Limb (tissue), 2 donors: ENCODE measurements around the gene SDK1.
"Not testable (repeated sequence)": the region's sequence is repeated elsewhere in the genome, so short reads cannot be mapped to it uniquely, and the experiment has no call there.

ENCODE experiments used
- DNase-seq, 2 donors: peaks; one replicate each; pipeline ENCODE4 v3.0.0-alpha.2; 2016; ENCODE audit errors: extremely low spot score in 2 of 2

SDK1 gene

DNA sequence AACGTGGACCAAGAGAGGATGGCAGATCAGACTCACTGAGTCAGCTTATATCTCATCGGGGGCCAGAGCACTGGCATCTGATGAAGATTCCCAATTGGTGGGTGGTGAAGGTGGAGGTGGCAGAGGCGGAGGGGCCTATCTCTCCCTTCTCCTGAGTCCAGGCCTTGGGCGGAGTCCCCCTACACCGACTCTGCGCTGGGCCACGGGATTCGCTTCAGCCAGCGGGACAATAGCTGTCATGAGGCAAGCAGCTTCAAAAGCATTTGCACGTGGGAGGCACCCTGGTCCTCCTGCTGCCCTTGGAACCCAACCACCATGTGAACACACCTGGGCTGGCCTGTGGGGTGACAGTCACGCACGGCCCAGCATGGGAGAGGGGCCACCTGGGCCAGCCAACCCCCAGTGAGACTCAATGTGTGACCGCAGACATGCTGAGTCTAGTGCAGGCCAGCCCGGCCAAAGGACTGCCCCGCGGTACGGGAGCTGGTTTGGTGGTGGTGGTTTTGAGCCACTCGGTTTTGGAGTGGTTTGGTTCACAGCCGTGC, 914.2 kb downstream of the SDK1 start:
- DNase-seq = no peak

DNA sequence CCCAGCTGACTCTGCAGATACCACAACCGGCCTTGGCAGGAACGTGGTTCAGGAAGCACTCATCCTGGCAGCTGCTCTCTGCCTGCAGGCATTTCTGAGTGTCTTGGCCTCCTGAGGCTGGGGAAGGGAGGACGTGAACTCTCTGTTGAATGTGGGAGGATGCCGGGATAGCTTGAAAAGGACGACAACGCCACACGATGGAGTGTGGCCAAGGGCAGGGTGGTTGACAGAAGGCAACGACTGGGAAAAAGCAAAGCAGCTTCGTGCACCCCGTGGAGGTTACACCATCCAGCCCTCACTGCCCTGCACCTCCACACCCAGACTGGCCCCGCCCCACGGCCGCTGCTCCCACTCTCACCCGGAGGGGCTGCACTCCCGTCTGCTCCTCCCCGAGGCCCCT, 915.0 kb downstream of the SDK1 start:
- peak in 1 of 2 donors; percentile 18 for DNase-seq

GRCh38 chr7:4217126-4217660, 916.1 kb downstream of the SDK1 start:
- DNase-seq = not testable (repeated sequence)

DNA sequence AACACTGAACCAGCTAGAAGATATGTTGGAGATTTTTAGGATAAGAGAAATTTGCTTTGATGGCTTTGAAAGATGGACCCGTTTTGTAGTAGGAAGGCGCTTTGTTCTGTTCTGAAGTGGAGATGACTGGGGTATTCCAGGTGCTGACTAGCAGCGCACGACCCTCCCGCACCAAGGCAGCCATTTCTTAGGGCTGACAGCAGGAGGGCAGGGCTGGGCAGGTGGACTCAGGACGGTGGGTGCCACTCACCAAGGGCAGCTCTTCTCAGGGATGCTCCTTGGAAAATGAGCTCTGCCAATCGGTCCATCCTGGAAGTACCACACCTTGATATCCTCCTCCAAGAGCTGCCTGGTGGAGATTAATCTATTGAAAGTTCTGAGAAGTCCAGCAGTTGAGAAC, 917.4 kb downstream of the SDK1 start:
- no peak for DNase-seq

- no peak for DNase-seq
Observed at GRCh38 chr7:4220011-4220410, 919.0 kb downstream of the SDK1 start.

DNA sequence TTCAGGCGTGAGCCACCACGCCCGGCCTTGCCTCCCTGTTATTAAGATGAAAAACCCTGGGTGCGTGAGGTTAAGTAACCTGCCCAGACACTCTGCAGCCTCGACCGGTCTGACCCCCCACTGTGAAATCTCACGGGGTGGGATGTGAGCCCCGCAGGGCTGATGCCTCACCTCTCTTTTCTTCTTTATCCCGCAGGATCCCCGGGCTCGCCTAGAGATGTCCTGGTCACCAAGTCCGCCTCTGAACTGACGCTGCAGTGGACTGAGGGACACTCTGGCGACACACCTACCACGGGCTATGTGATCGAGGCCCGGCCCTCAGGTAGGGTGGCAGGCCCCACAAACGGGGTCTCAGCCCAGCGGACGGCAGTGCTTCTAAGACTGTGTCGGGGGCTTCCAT, 920.0 kb downstream of the SDK1 start:
- DNase-seq = no peak

DNA sequence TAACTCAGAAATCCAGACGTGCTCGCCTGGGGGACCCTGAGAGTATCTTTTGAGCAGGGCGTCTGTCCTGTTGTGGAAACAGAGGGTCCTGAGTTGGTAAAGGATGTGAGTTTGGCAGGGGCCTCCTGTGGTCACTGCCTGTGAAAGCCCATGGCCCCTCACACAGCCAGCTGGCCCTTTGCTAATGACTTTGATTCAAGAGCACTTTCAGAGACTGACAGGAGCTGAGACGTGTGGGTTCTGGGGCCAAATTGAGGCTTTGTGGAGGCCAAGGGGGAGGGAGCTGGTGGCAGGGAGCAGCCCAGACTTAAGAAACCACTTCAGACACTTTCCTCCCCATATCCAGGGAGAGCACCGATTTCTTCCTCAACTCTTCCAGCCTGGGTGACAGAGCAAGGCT, 921.6 kb downstream of the SDK1 start:
- DNase-seq = no peak

DNA sequence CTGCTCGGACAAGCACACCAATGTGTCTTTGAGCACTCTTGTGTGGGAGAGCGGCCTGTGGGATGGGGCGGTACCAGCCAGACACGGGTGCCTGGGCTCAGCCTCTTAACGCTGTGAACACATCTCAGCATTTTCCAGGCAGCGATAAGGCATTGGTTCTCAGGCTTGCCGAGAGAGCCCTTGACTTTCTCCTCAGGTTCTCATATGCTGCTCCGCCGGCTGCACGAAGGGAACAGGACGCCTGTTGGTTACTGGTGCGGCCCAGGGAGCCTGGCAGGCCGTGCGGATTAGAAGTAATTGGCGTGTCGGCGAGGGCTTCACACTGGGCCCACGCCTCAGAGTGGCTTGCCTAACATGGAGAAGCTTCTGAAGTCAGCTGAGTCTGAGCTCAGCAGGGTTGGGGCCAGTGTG, 924.3 kb downstream of the SDK1 start:
- DNase-seq = no peak

GRCh38 chr7:4225881-4226523, 925.0 kb downstream of the SDK1 start:
- DNase-seq = no peak

DNA sequence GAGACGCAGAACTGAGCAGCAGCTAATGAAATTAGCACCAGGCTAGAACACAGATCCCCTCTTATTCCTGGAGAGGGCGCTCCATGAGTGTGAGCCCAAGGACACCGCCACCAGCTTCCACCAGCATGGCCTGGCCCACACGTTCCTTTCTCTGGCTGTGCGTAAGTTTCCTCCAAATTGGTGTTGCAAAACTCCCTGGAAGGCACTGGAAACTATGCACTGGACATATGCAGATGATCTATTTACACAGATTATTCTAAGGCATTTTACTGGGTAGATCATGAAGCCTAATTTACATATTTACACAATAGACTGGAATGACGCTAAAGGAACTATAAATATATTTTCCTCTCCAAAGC, 925.5 kb downstream of the SDK1 start:
- DNase-seq = no peak

- DNase-seq = peak; percentile 64 to 69
Observed at GRCh38 chr7:4227105-4228010, 926.3 kb downstream of the SDK1 start.

DNA sequence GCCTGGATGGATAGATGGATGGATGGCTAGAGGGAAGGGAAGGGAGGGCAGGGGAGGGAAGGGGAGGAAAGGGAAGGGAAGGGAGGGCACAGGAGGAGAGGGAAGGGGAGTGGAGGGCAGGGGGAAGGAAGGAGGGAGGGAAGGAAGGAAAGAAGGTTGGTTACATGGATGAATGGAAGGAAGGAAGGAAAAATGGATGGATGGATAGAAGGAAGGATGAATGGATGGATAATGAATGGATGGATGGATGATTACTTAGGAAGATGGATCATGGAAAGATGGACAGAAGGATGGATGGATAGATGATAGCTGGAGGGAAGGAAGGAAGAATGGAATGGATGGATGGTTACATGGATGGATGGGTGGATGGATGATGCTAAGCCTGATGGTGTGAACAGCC, 929.3 kb downstream of the SDK1 start:
- DNase-seq = no peak

GRCh38 chr7:4233146-4233545, 932.1 kb downstream of the SDK1 start:
- no peak for DNase-seq

- no peak for DNase-seq
Observed at GRCh38 chr7:4233621-4234497, 932.8 kb downstream of the SDK1 start.

GRCh38 chr7:4234498-4234855, 933.4 kb downstream of the SDK1 start:
- no peak for DNase-seq

- DNase-seq = no peak
Observed at GRCh38 chr7:4234886-4235285, 933.8 kb downstream of the SDK1 start.

DNA sequence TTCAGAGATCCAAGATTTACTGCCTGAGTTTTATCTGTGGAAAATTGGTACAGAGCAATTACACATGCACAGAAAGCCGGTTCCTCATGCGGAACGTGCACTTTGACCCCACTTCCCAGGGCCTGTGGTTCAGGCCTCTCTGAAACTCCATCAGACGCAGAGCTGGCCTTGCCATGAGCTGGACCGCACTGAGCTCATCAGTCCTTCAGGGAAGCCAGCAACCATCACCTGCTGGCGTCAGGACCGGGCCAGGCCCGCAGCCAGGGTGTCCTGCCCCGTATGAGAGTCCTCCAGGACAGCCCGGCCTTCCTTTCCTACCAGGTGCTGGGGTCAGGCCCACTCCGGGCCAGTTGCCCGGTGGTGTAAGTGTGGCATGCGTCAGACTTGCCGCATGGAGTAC, 934.5 kb downstream of the SDK1 start:
- DNase-seq = no peak

GRCh38 chr7:4236389-4236788, 935.3 kb downstream of the SDK1 start:
- no peak for DNase-seq

GRCh38 chr7:4236873-4237272, 935.8 kb downstream of the SDK1 start:
- DNase-seq = not testable (repeated sequence)

GRCh38 chr7:4237296-4238235, 936.5 kb downstream of the SDK1 start:
- no peak for DNase-seq
